Ishikawa (cell line): ENCODE results near the gene HNF1A.

Experiments used
- CEBPB ChIP-seq: IDR thresholded peaks from 2 replicates; pipeline ENCODE4 v1.6.1; 2012
- CREB1 ChIP-seq: IDR thresholded peaks from 2 replicates; pipeline ENCODE4 v1.6.1; 2012; ENCODE audit warnings: low read depth
- EGR1 ChIP-seq: IDR thresholded peaks from 2 replicates; pipeline ENCODE4 v1.6.1; 2012
- EP300 ChIP-seq: IDR thresholded peaks from 2 replicates; pipeline ENCODE4 v1.6.1; 2012; ENCODE audit warnings: borderline replicate concordance
- FOXM1 ChIP-seq: IDR thresholded peaks from 2 replicates; pipeline ENCODE4 v1.6.1; 2012; ENCODE audit warnings: low read depth, borderline replicate concordance
- MAX ChIP-seq: IDR thresholded peaks from 2 replicates; pipeline ENCODE4 v1.6.1; 2012
- NFIC ChIP-seq: IDR thresholded peaks from 2 replicates; pipeline ENCODE4 v1.6.1; 2012
- RAD21 ChIP-seq: IDR thresholded peaks from 2 replicates; pipeline ENCODE4 v1.6.1; 2012; ENCODE audit warnings: low read depth
- REST ChIP-seq: IDR thresholded peaks from 2 replicates; pipeline ENCODE4 v1.6.1; 2012; ENCODE audit warnings: low read depth, mild to moderate bottlenecking
- TAF1 ChIP-seq: IDR thresholded peaks from 2 replicates; pipeline ENCODE4 v1.6.1; 2012; ENCODE audit warnings: low read depth, mild to moderate bottlenecking
- TCF12 ChIP-seq: IDR thresholded peaks from 2 replicates; pipeline ENCODE4 v1.6.1; 2012; ENCODE audit warnings: low read depth
- TEAD4 ChIP-seq: IDR thresholded peaks from 2 replicates; pipeline ENCODE4 v1.6.1; 2012
- USF1 ChIP-seq: IDR thresholded peaks from 2 replicates; pipeline ENCODE4 v1.6.1; 2012
- YY1 ChIP-seq: IDR thresholded peaks from 2 replicates; pipeline ENCODE4 v1.6.1; 2012; ENCODE audit warnings: low read depth
- ZBTB7A ChIP-seq: IDR thresholded peaks from 2 replicates; pipeline ENCODE4 v1.6.1; 2012; ENCODE audit warnings: low read depth

The HNF1A gene

GRCh38 chr12:121034616-121035305, 56.4 kb downstream of the HNF1A start:
- TF ChIP-seq ZBTB7A (no peak), EGR1 (no peak), FOXM1 (no peak), TEAD4 (no peak), MAX (no peak), TCF12 (no peak), TAF1 (no peak)

- no peak for TF ChIP-seq RAD21
- no peak for TF ChIP-seq NFIC
- no peak for TF ChIP-seq FOXM1
- no peak for TF ChIP-seq ZBTB7A
- TF ChIP-seq REST = no peak
- no peak for TF ChIP-seq YY1
- TF ChIP-seq MAX = no peak
- TF ChIP-seq USF1 = no peak
- TF ChIP-seq EGR1 = no peak
- TF ChIP-seq CEBPB = no peak
- no peak for TF ChIP-seq EP300
- TF ChIP-seq TEAD4 = no peak
These were observed 58.5 kb downstream of the HNF1A start for GRCh38 chr12:121036810-121037326.

- TF ChIP-seq TCF12 (no peak), CEBPB (no peak), TAF1 (no peak), EP300 (no peak), EGR1 (no peak), ZBTB7A (no peak), FOXM1 (no peak), TEAD4 (no peak), MAX (no peak), USF1 (no peak), REST (no peak), CREB1 (no peak), YY1 (no peak)
These were observed 60.7 kb downstream of the HNF1A start, which contains the start of gene OASL for GRCh38 chr12:121038861-121039668. OASL (minus strand) TSS chr12:121039246; CDS start chr12:121038971, 275 bp downstream.

GRCh38 chr12:121043067-121043466, 64.7 kb downstream of the HNF1A start:
- TF ChIP-seq USF1 = no peak
- no peak for TF ChIP-seq EP300
- TF ChIP-seq NFIC = no peak
- no peak for TF ChIP-seq MAX
- TF ChIP-seq REST = no peak
- TF ChIP-seq TCF12 = no peak
